GM10266 (cell line): ENCODE measurements around the gene PTPN13.

Experiments
- DNase-seq: peaks from one replicate; pipeline ENCODE4 v3.0.0; 2012; ENCODE audit errors: extremely low spot score
- CTCF ChIP-seq: IDR thresholded peaks from 2 replicates; pipeline ENCODE4 v1.5.1; 2012; ENCODE audit warnings: mild to moderate bottlenecking, low read depth; ENCODE audit not compliant: control insufficient read depth, insufficient read depth; ENCODE audit errors: missing control alignments

Gene PTPN13

DNA sequence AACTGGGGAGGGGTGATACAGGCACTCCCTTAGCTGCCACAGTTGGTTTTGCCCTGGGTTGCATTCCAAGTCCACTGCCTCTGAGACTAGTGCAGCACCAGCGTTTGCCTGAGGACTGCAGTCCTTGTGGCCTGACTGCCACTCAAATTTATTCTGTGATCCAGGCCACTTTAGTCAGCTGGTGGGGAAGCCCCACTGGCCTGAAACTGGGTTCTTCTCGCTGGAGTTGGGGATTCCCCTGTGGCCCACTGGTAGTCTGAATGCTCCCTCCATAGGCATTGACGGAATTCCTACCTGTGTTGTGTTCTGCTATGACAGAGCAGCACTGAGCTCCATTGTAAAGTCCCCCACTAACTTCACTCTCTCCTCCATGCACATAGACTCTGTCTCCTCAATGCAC lies 63.8 kb downstream of the PTPN13 start:
- peak; percentile 4 for TF ChIP-seq CTCF
- DNase-seq, result peak; percentile 22

- TF ChIP-seq CTCF, result no peak
These were observed 66.3 kb downstream of the PTPN13 start for GRCh38 chr4:86660401-86660800.

DNA sequence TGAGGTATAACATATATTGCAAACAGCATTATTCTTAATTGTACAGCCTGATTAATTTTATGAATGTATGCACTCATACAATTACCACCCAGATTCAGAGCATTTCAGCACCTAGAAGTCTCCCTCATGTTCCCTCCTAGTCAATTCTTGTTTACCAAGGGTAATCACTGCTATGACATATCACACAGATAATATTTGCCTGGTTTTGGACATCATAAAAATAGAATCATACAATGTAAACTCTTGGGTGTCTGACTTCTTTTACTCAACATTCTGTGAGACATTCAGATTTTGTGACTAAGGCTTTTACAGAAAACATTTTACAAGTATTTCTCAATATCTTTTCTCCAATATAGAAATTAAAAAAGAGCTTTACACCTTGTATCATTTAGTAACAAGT lies 66.9 kb downstream of the PTPN13 start:
- DNase-seq, result no peak
- no peak for TF ChIP-seq CTCF

More at GRCh38 chr4:86660401-86660800, 66.3 kb downstream of the PTPN13 start:
- DNase-seq, result no peak

DNA sequence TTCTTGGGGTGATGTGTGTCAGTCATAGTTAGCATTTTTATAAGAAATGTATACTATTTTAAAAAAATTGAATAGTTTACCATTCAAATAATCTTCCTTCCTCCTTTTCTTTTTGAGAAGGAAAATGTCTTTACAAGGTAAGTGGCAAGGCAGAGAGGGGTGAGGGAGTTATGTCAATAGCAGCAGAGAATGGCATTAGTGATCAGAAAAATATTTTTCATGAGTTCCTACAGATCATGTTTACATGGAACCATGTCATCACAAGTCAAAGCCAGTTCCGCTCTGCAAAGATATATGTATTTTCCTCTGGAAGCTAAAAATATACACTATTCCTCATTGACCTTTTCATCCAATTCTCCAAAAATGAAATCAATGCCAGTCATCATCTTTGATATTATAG lies 67.3 kb downstream of the PTPN13 start:
- TF ChIP-seq CTCF, result no peak
- DNase-seq, result no peak

- no peak for DNase-seq
- no peak for TF ChIP-seq CTCF
These were observed 70.8 kb downstream of the PTPN13 start for GRCh38 chr4:86664959-86665358.

DNA sequence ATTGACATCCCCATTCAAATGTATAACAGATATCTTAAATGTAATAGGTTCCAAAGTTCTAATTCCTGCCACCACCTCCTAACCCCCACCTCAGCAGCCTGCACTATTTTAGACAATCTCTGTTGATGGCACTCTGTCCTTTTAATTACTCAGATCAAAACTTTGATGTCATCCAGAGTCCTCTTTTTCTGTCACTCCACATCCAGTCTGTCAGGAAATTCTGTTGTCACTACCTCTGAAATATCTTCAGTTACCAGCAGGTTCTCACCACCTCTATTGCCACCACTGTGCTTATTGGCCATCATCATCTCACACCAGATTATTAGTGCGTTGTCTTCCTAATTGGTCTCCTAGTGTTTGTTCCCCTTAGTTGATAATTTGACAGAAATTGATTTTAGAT lies 76.2 kb downstream of the PTPN13 start:
- no peak for DNase-seq
- no peak for TF ChIP-seq CTCF

DNA sequence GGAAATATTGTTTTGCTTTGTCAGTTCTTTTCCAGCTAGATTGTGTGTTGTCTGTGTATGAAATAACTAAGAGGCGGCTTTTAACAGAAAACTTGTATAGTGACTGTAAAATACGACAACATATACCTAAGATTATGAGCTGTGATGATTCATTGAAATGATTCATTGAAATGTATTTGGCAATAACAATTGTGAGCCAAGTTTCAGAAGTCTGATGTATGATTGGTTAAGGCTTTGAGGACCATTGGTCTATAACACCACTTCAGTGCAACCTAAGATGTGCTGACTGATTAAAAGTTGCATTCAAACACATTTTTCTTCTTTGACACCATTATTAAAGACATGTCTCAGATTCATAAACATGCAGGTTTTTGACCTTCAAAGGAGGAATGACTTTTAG lies 76.6 kb downstream of the PTPN13 start:
- DNase-seq, result no peak
- TF ChIP-seq CTCF, result no peak
